Epithelial cell of proximal tubule (primary cell): Measurements from ENCODE around the gene ZNF212. TPM values are rescaled to one million over a fixed set of nuclear protein-coding genes. Genes with fewer than 3 reads are reported as not detected.
"Not testable (repeated sequence)": the region's sequence is repeated elsewhere in the genome, so short reads cannot be mapped to it uniquely, and the experiment has no call there.

Source experiments
- DNase-seq: peaks from one replicate; pipeline ENCODE4 v3.0.0-alpha.2; 2011; ENCODE audit warnings: low read depth
- H3K4me3 ChIP-seq: 2 replicates; pipeline ENCODE4 v1.5.1; 2011; ENCODE audit warnings: low read depth, mild to moderate bottlenecking, low read length
- CTCF ChIP-seq: conservative IDR thresholded peaks from 2 replicates; pipeline ENCODE4 v1.5.1; 2012; ENCODE audit warnings: low read depth, mild to moderate bottlenecking, low read length
- total RNA-seq: library from RNA; depleted of rRNA; stranded (reverse); fragments of >200 nt; gene quantifications from 2 replicates; pipeline ENCODE4 v1.2.3, GENCODE V29; 2015

The ZNF212 gene
- total RNA-seq, 1 donor from 2014 or later, result 4.7 TPM

GRCh38 chr7:149220534-149220933 is 18.9 kb upstream of the ZNF212 start:
- no peak for DNase-seq
- H3K4me3 ChIP-seq, result no peak overlapping the region
- no peak for TF ChIP-seq CTCF

- TF ChIP-seq CTCF, result no peak
- DNase-seq, result no peak
- H3K4me3 ChIP-seq, result no peak overlapping the region
These were observed 16.3 kb upstream of the ZNF212 start for GRCh38 chr7:149223176-149223575.

GRCh38 chr7:149223761-149224160 is 15.7 kb upstream of the ZNF212 start:
- H3K4me3 ChIP-seq, result no peak overlapping the region
- DNase-seq, result no peak
- TF ChIP-seq CTCF, result no peak

GRCh38 chr7:149224352-149224751 is 15.1 kb upstream of the ZNF212 start:
- H3K4me3 ChIP-seq, result no peak overlapping the region
- no peak for DNase-seq
- no peak for TF ChIP-seq CTCF

- no peak for DNase-seq
- no peak for TF ChIP-seq CTCF
- H3K4me3 ChIP-seq, result no peak overlapping the region
These were observed 14.3 kb upstream of the ZNF212 start for GRCh38 chr7:149225106-149225505.

- H3K4me3 ChIP-seq, result no peak overlapping the region
- TF ChIP-seq CTCF, result no peak
- no peak for DNase-seq
These were observed 13.8 kb upstream of the ZNF212 start for GRCh38 chr7:149225656-149226055.

- not testable (repeated sequence) for DNase-seq, H3K4me3 ChIP-seq
These were observed 13.1 kb upstream of the ZNF212 start for GRCh38 chr7:149226366-149226765.
